Uterus (tissue), 4 donors: ENCODE results near the gene MOB3B. TPM values are rescaled to one million over a fixed set of nuclear protein-coding genes. Genes with fewer than 3 reads are reported as not detected.

Experiments used
- DNase-seq, 2 donors: peaks; one replicate each; pipeline ENCODE4 v3.0.0-alpha.2; 2019 to 2020
- H3K27ac ChIP-seq, 2 donors: fragments of 200-600 bp; sonication (generic); 1 replicate in 1 of 2; 2 replicates in 1 of 2; pipeline ENCODE4 v1.5.1; 2016 to 2018
- H3K27me3 ChIP-seq, 2 donors: fragments of 200-600 bp; sonication (generic); one replicate each; pipeline ENCODE4 v1.5.1; 2018 to 2019; ENCODE audit warnings: control low read depth in 1 of 2
- H3K36me3 ChIP-seq, 2 donors: fragments of 200-600 bp; sonication (generic); one replicate each; pipeline ENCODE4 v1.5.1; 2019; ENCODE audit warnings: control low read depth in 1 of 2
- H3K4me1 ChIP-seq, 2 donors: fragments of 200-600 bp; sonication (generic); one replicate each; pipeline ENCODE4 v1.5.1; 2018 to 2019; ENCODE audit warnings: control low read depth in 1 of 2
- H3K4me3 ChIP-seq, 2 donors: fragments of 200-600 bp; sonication (generic); 1 replicate in 1 of 2; 2 replicates in 1 of 2; pipeline ENCODE4 v1.5.1; 2018 to 2019; ENCODE audit warnings: mild to moderate bottlenecking in 1 of 2
- H3K9me3 ChIP-seq, 2 donors: fragments of 200-600 bp; sonication (generic); one replicate each; pipeline ENCODE4 v1.5.1; 2019; ENCODE audit warnings: control low read depth in 1 of 2
- POLR2A ChIP-seq, 2 donors: fragments of 450-650 bp; IDR thresholded peaks; one replicate each; pipeline ENCODE4 v1.6.1; 2016; ENCODE audit warnings: antibody characterized with exemption in 2 of 2, mild to moderate bottlenecking in 1 of 2, moderate library complexity in 1 of 2
- intact Hi-C: fragments of 100-400 bp; cut with DNase I; formaldehyde crosslinking; loops from one replicate; pipeline ENCODE4 v1.15.1; 2023; ENCODE audit warnings: low total_unique reads
- total RNA-seq, 4 donors: library from RNA; depleted of rRNA in 3 of 4; stranded (reverse); fragments of >200 nt in 3 of 4; gene quantifications; one replicate each; pipeline versions ENCODE4 v1.1.0 to v1.2.4, GENCODE V29; 2014 to 2023
- TF ChIP-seq, protein P1 (sequence below), 4 experiments: fragments of 200-600 bp in 2 of 4; fragments of 450-650 bp in 2 of 4; sonication (generic) in 2 of 4; IDR thresholded peaks; one replicate each; pipeline ENCODE4 v1.5.1; 2016 to 2019; ENCODE audit warnings: antibody characterized with exemption in 4 of 4, mild to moderate bottlenecking in 2 of 4, moderate library complexity in 1 of 4
- donor health status: DM: yes; HTN: yes; CAD: no.

MOB3B gene
- total RNA-seq, 4 donors from 2014 or later = 2.0 to 34.4 (median 12.6) TPM

- no peaks in the 10 kb centered on the region for H3K9me3 ChIP-seq
- H3K27ac ChIP-seq = peak overlapping the region; percentile 58 to 79
- no peaks in the 10 kb centered on the region for H3K27me3 ChIP-seq
- H3K4me3 ChIP-seq = no peak overlapping the region
- no peaks in the 10 kb centered on the region for H3K36me3 ChIP-seq
- peaks cover 15 to 18% of the 10 kb centered on the region in 2 donors for H3K4me1 ChIP-seq
- DNase-seq = no peak
- TF ChIP-seq, protein P1, sequence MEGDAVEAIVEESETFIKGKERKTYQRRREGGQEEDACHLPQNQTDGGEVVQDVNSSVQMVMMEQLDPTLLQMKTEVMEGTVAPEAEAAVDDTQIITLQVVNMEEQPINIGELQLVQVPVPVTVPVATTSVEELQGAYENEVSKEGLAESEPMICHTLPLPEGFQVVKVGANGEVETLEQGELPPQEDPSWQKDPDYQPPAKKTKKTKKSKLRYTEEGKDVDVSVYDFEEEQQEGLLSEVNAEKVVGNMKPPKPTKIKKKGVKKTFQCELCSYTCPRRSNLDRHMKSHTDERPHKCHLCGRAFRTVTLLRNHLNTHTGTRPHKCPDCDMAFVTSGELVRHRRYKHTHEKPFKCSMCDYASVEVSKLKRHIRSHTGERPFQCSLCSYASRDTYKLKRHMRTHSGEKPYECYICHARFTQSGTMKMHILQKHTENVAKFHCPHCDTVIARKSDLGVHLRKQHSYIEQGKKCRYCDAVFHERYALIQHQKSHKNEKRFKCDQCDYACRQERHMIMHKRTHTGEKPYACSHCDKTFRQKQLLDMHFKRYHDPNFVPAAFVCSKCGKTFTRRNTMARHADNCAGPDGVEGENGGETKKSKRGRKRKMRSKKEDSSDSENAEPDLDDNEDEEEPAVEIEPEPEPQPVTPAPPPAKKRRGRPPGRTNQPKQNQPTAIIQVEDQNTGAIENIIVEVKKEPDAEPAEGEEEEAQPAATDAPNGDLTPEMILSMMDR (IDR thresholded peaks at IDR 0.05) = no peak
- no peak for TF ChIP-seq POLR2A (IDR thresholded peaks at IDR 0.05)
- intact Hi-C loops = no loop called here
These were observed 188.6 kb downstream of the MOB3B start for GRCh38 chr9:27340961-27341511.

GRCh38 chr9:27340285-27340674 is 189.3 kb downstream of the MOB3B start:
- H3K36me3 ChIP-seq = no peaks in the 10 kb centered on the region
- H3K27me3 ChIP-seq = no peaks in the 10 kb centered on the region
- no peak for TF ChIP-seq POLR2A (IDR thresholded peaks at IDR 0.05)
- TF ChIP-seq, protein P1 (IDR thresholded peaks at IDR 0.05) = no peak
- peaks cover 15 to 18% of the 10 kb centered on the region in 2 donors for H3K4me1 ChIP-seq
- peak overlapping the region; percentile 58 to 79 for H3K27ac ChIP-seq
- intact Hi-C loops = no loop called here
- no peak overlapping the region for H3K4me3 ChIP-seq
- DNase-seq = no peak
- H3K9me3 ChIP-seq = no peaks in the 10 kb centered on the region

DNA sequence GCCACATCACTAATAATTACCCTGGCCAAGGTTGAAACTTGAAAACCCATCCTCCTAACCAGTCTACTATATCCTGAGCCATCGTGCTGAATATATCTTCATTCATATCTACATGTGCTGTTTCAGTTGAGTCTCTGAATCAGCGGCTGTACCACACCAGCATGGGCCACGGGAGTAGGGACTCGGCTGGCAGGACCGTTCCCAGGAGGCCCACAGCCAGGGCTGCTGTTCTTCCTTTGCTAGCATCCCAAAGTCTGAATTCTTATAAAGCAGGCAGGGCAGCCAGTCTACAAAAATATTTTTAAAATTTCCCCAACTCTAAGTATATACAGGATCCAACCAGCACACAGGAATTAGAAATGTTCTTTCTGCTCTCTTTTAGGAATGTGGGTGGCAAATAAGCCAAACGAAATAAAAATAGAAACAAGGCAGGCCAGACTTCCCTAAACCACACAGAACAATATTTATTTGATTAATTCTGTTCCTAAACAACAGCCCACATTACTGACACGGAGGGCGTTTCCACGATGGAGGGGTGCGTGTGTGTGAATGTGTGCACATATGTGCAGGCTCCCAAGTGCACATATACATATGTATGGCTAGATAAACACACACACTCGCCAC is 189.8 kb downstream of the MOB3B start:
- DNase-seq = no peak
- intact Hi-C loops = loop anchor here (5.0 kb wide), 1 partner anchor 193 kb away; no protein-coding TSS in a partner anchor
- Histone ChIP-seq H3K27ac (peak overlapping the region; percentile 58 to 79), H3K4me3 (no peak overlapping the region), H3K36me3 (no peaks in the 10 kb centered on the region), H3K27me3 (no peaks in the 10 kb centered on the region), H3K9me3 (no peaks in the 10 kb centered on the region), H3K4me1 (peaks cover 15 to 18% of the 10 kb centered on the region in 2 donors)
- TF ChIP-seq POLR2A (IDR thresholded peaks at IDR 0.05) = no peak
- TF ChIP-seq, protein P1 (IDR thresholded peaks at IDR 0.05) = no peak

DNA sequence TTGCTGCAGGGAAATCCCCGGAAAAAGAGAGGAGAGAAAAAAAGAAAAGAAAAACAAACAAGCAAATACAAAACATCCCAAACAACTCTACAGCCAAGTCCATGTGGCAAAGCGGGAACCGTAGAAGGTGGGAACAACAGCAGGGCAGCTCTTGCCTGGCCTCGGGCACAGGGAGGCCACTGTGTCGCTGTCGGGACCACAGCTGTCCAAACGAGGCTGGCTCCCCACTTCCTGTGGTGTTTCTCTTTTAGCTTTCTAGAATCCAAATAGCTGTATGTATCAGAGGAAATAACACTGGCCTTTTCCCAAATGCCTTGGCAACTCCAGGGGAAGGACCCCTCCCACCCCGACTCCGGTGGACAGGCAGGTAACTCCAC is 191.1 kb downstream of the MOB3B start:
- intact Hi-C loops = loop anchor here (5.0 kb wide), 1 partner anchor 194 kb away; no protein-coding TSS in a partner anchor
- Histone ChIP-seq H3K4me1 (peaks cover 15 to 18% of the 10 kb centered on the region in 2 donors), H3K9me3 (no peaks in the 10 kb centered on the region), H3K36me3 (no peaks in the 10 kb centered on the region), H3K4me3 (no peak overlapping the region), H3K27me3 (no peaks in the 10 kb centered on the region), H3K27ac (peak overlapping the region; percentile 58 to 79)
- DNase-seq = no peak
- no peak for TF ChIP-seq POLR2A (IDR thresholded peaks at IDR 0.05)
- TF ChIP-seq, protein P1 (IDR thresholded peaks at IDR 0.05) = no peak

DNA sequence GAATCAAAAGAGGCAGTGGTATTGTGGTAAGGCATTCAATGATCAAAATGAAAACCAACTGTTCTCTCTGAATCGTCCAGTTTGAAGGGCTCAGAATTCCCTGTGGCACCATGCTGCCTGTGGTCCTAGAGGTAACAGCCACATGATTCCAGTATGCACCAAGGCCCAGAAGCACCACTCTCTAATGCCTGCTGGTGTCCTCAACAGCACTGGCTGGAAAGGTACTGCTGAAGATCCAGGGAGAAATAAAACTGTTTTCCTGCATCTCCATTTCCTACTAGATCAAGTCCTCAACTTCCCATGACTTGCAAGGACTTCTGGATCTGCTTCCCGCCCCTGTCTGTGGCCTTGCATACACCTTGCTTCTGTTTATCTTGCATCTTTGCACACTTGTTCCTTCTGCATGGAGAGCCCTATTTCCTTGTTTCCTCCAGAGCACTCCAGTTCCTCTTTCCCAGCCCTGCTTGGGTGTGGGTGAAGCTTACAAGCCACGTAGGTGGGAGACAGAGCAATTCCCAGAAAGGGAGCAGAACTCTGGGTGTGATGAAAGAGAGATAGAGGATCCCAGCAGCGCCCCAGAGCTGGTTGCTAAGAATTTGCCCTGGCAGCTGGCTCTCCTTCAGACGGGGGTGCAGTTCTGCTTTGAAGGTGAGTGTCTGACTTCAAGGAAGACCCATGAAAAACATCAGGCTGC is 191.6 kb downstream of the MOB3B start:
- intact Hi-C loops = loop anchor here (5.0 kb wide), 1 partner anchor 194 kb away; no protein-coding TSS in a partner anchor
- no peak for DNase-seq

More for the DNA sequence above, 191.6 kb downstream of the MOB3B start:
- Histone ChIP-seq H3K4me3 (no peak overlapping the region), H3K36me3 (no peaks in the 10 kb centered on the region), H3K4me1 (peaks cover 15 to 18% of the 10 kb centered on the region in 2 donors), H3K27ac (peak overlapping the region; percentile 58 to 79), H3K27me3 (no peaks in the 10 kb centered on the region), H3K9me3 (no peaks in the 10 kb centered on the region)
- TF ChIP-seq, protein P1 (IDR thresholded peaks at IDR 0.05) = no peak
- TF ChIP-seq POLR2A (IDR thresholded peaks at IDR 0.05) = no peak
